MCF 10A (cell line): Measurements from ENCODE around the gene PIK3CD. TPM values are rescaled to one million over a fixed set of nuclear protein-coding genes. Genes with fewer than 3 reads are reported as not detected.
A peak's percentile ranks its signal among the peaks of the same experiment; 100 is the strongest.

ENCODE experiments used
- Bru-seq: library from RNA; stranded (reverse); fragments of 400-500 nt; gene quantifications from one replicate; lab custom pipeline; 2021; lab: Mats Ljungman, UMichigan
- BruChase-seq, 2 experiments: library from RNA; stranded (reverse); fragments of 400-500 nt; gene quantifications; one replicate each; lab custom pipeline; 2021; lab: Mats Ljungman, UMichigan
- BruUV-seq: library from RNA; stranded (reverse); fragments of 400-500 nt; replicated peaks from 2 replicates; lab custom pipeline; 2021; lab: Mats Ljungman, UMichigan
- CTCF ChIA-PET: fragments of 300-600 bp; sonication (Branson Sonifier 250); formaldehyde crosslinking; extraction: SDS; loops from one replicate; lab custom pipeline; 2021; ENCODE audit warnings: antibody characterized with exemption, inconsistent platforms; lab: Yijun Ruan, JAX
- POLR2A ChIA-PET: fragments of 300-600, 350-650 bp; sonication (Branson Sonifier 250); formaldehyde crosslinking; extraction: SDS; loops from one replicate; lab custom pipeline; 2020; ENCODE audit warnings: antibody characterized with exemption, inconsistent platforms; lab: Yijun Ruan, JAX
- DNase-seq: peaks from one replicate; pipeline ENCODE4 v3.0.0-alpha.2; 2018; ENCODE audit not compliant: unreplicated experiment
- H3K27ac Mint-ChIP-seq: one replicate; pipeline ENCODE4 v1.8.0; 2022; ENCODE audit warnings: mild to moderate bottlenecking, low read depth, mixed read lengths; ENCODE audit not compliant: unreplicated experiment
- H3K27me3 Mint-ChIP-seq: one replicate; pipeline ENCODE4 v1.8.0; 2022; ENCODE audit warnings: mixed read lengths; ENCODE audit not compliant: insufficient read depth, unreplicated experiment
- H3K36me3 Mint-ChIP-seq: one replicate; pipeline ENCODE4 v1.8.0; 2022; ENCODE audit warnings: mild to moderate bottlenecking, moderate library complexity, mixed read lengths; ENCODE audit not compliant: insufficient read depth, unreplicated experiment
- H3K4me1 Mint-ChIP-seq: one replicate; pipeline ENCODE4 v1.8.0; 2022; ENCODE audit warnings: mixed read lengths; ENCODE audit not compliant: insufficient read depth, unreplicated experiment
- H3K4me3 Mint-ChIP-seq: one replicate; pipeline ENCODE4 v1.8.0; 2022; ENCODE audit warnings: mild to moderate bottlenecking, moderate library complexity, mixed read lengths; ENCODE audit not compliant: unreplicated experiment
- H3K9me3 Mint-ChIP-seq: one replicate; pipeline ENCODE4 v1.8.0; 2022; ENCODE audit warnings: mixed read lengths; ENCODE audit not compliant: unreplicated experiment
- intact Hi-C: fragments of 100-400 bp; cut with micrococcal nuclease; formaldehyde crosslinking; loops from 2 replicates; pipeline ENCODE4 v1.14.1; 2022
- long read RNA-seq: library from polyadenylated mRNA; stranded (forward); transcript quantifications from one replicate; pipeline ENCODE4 v2.0.0, GENCODE V29; 2022
- total RNA-seq: library from RNA; stranded (reverse); gene quantifications from 2 replicates; pipeline ENCODE4 v1.2.3, GENCODE V29; 2022
- TF ChIP-seq, protein P1 (sequence below): fragments of 200-600 bp; IDR thresholded peaks from one replicate; pipeline ENCODE4 v1.8.0; 2022; ENCODE audit warnings: antibody characterized with exemption, mild to moderate bottlenecking; ENCODE audit not compliant: unreplicated experiment

PIK3CD gene
- total RNA-seq: 6.3 and 7.0 TPM in 2 replicates
- Bru-seq, nascent RNA: percentile 29 among the genes with signal in this experiment
- BruChase-seq, experiment 1, labeled RNA remaining after a 6-hour chase: percentile 38 among the genes with signal in this experiment
- percentile 29 among the genes with signal in this experiment for BruChase-seq, experiment 2, labeled RNA remaining after a 2-hour chase
- long read RNA-seq, partial matches to known transcripts: 3 of 10 reads
- long read RNA-seq, other reads (novel, unspliced or antisense): 7 of 10 reads

- intact Hi-C loops: no loop called here
- ChIA-PET CTCF (no interaction called here), POLR2A (interaction anchor here (1.2 kb wide), 1 partner anchor 28 kb away, joined by 3 read pairs; no protein-coding TSS in a partner anchor)
- H3K27ac Mint-ChIP-seq: no peak within 1 kb of the TSS
- H3K4me3 Mint-ChIP-seq: peak within 1 kb of the TSS; percentile 51
- BruUV-seq: no TSS peak
- DNase-seq: no peak
- no peaks in the 10 kb centered on the region for H3K27me3 Mint-ChIP-seq
- H3K9me3 Mint-ChIP-seq: no peaks in the 10 kb centered on the region
- TF ChIP-seq, protein P1, sequence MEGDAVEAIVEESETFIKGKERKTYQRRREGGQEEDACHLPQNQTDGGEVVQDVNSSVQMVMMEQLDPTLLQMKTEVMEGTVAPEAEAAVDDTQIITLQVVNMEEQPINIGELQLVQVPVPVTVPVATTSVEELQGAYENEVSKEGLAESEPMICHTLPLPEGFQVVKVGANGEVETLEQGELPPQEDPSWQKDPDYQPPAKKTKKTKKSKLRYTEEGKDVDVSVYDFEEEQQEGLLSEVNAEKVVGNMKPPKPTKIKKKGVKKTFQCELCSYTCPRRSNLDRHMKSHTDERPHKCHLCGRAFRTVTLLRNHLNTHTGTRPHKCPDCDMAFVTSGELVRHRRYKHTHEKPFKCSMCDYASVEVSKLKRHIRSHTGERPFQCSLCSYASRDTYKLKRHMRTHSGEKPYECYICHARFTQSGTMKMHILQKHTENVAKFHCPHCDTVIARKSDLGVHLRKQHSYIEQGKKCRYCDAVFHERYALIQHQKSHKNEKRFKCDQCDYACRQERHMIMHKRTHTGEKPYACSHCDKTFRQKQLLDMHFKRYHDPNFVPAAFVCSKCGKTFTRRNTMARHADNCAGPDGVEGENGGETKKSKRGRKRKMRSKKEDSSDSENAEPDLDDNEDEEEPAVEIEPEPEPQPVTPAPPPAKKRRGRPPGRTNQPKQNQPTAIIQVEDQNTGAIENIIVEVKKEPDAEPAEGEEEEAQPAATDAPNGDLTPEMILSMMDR: no peak
- no peaks in the 10 kb centered on the region for H3K4me1 Mint-ChIP-seq
- no peaks in the 10 kb centered on the region for H3K36me3 Mint-ChIP-seq
Measured at GRCh38 chr1:9651565-9652378, at the start of gene PIK3CD. Gene PIK3CD (plus strand): TSS chr1:9651731. CDS start chr1:9710456, 58,725 bp downstream.

GRCh38 chr1:9601942-9602793 is 49.4 kb upstream of the PIK3CD start:
- no TSS peak for BruUV-seq
- ChIA-PET CTCF (no interaction called here), POLR2A (no interaction called here)
- H3K36me3 Mint-ChIP-seq: peaks cover 35% of the 10 kb centered on the region
- DNase-seq: no peak
- intact Hi-C loops: no loop called here
- no peaks in the 10 kb centered on the region for H3K4me1 Mint-ChIP-seq
- no peak overlapping the region for H3K4me3 Mint-ChIP-seq
- no peak overlapping the region for H3K27ac Mint-ChIP-seq
- H3K9me3 Mint-ChIP-seq: no peaks in the 10 kb centered on the region
- H3K27me3 Mint-ChIP-seq: no peaks in the 10 kb centered on the region
- TF ChIP-seq, protein P1: no peak

GRCh38 chr1:9602794-9603167 is 48.8 kb upstream of the PIK3CD start:
- POLR2A ChIA-PET: no interaction called here
- H3K9me3 Mint-ChIP-seq: no peaks in the 10 kb centered on the region
- no peak overlapping the region for H3K27ac Mint-ChIP-seq
- no peak for DNase-seq
- H3K4me1 Mint-ChIP-seq: no peaks in the 10 kb centered on the region
- no peak overlapping the region for H3K4me3 Mint-ChIP-seq
- no peaks in the 10 kb centered on the region for H3K27me3 Mint-ChIP-seq
- peaks cover 29% of the 10 kb centered on the region for H3K36me3 Mint-ChIP-seq
- BruUV-seq: no TSS peak
- intact Hi-C loops: no loop called here
- CTCF ChIA-PET: no interaction called here
- TF ChIP-seq, protein P1: no peak

DNA sequence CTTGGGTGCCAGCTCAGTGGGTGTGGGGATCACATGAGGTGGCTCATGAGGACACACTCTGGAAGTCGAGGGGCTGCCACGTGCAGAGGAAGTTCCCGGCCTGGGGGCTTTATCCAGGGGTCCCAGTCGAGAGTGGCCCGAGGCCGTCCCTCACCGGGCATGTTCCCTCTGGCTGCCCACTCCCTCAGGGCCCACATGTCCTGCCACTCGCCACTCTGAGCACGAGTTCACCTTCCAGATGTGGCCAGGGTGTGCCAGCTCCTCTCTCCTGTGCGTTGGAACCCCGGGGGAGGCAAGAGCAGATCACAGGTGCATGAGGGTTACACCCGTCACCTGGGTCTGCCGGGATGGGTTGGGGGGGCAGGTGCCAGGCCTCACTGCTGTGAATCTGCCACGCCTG is 48.2 kb upstream of the PIK3CD start:
- peaks cover 24% of the 10 kb centered on the region for H3K36me3 Mint-ChIP-seq
- intact Hi-C loops: no loop called here
- POLR2A ChIA-PET: no interaction called here
- no peak overlapping the region for H3K4me3 Mint-ChIP-seq
- TF ChIP-seq, protein P1: no peak
- H3K27ac Mint-ChIP-seq: no peak overlapping the region
- H3K4me1 Mint-ChIP-seq: no peaks in the 10 kb centered on the region
- no peaks in the 10 kb centered on the region for H3K9me3 Mint-ChIP-seq
- DNase-seq: no peak
- no TSS peak for BruUV-seq
- CTCF ChIA-PET: no interaction called here
- no peaks in the 10 kb centered on the region for H3K27me3 Mint-ChIP-seq
